A673 (cell line): Measurements from ENCODE around the gene VPS52.

ENCODE experiments used
- CTCF ChIP-seq: fragments of 300-800, 200-600 bp; sonication (generic); conservative IDR thresholded peaks from 2 replicates; pipeline ENCODE4 v1.5.1; 2017; ENCODE audit warnings: low read depth, mild to moderate bottlenecking, antibody characterized with exemption, low read length, moderate library complexity, mixed read lengths
- EZH2 ChIP-seq: fragments of 200-600 bp; sonication (generic); IDR thresholded peaks from 2 replicates; pipeline ENCODE4 v1.6.1; 2017; ENCODE audit warnings: borderline replicate concordance, low read depth, mild to moderate bottlenecking, mixed read lengths, antibody characterized with exemption, low read length; ENCODE audit not compliant: poor library complexity, severe bottlenecking

- TF ChIP-seq CTCF (no peak), EZH2 (no peak)
Measured at GRCh38 chr6:33279257-33279695, 7.6 kb upstream of the VPS52 start.
